ENCODE results near the gene DAZAP1.

GRCh38 chr19:1435378-1435989 is 28.1 kb downstream of the DAZAP1 start:
- TF ChIP-seq CTCF (conservative IDR thresholded peaks at IDR 0.05; ENCODE audit: low read depth, low read length), result no peak
- no peak for TF ChIP-seq EZH2 (IDR thresholded peaks at IDR 0.05; ENCODE audit: low read length, unreplicated experiment)
- no peak for TF ChIP-seq EZH2phosphoT487 (IDR thresholded peaks at IDR 0.05; ENCODE audit: borderline replicate concordance, low read length)
